Choroid plexus epithelial cell (primary cell): ENCODE data around the gene RSL24D1.

Experiments
- DNase-seq: peaks from one replicate; pipeline ENCODE4 v3.0.0-alpha.2; 2010; ENCODE audit warnings: low read depth
- H3K4me3 ChIP-seq: 2 replicates; pipeline ENCODE4 v1.5.1; 2011; ENCODE audit warnings: low read depth, mild to moderate bottlenecking, control low read depth, low read length, moderate library complexity
- CTCF ChIP-seq: conservative IDR thresholded peaks from 2 replicates; pipeline ENCODE4 v1.5.1; 2011; ENCODE audit warnings: low read depth, mild to moderate bottlenecking, control low read depth, inconsistent platforms, low read length, moderate library complexity

Gene RSL24D1

DNA sequence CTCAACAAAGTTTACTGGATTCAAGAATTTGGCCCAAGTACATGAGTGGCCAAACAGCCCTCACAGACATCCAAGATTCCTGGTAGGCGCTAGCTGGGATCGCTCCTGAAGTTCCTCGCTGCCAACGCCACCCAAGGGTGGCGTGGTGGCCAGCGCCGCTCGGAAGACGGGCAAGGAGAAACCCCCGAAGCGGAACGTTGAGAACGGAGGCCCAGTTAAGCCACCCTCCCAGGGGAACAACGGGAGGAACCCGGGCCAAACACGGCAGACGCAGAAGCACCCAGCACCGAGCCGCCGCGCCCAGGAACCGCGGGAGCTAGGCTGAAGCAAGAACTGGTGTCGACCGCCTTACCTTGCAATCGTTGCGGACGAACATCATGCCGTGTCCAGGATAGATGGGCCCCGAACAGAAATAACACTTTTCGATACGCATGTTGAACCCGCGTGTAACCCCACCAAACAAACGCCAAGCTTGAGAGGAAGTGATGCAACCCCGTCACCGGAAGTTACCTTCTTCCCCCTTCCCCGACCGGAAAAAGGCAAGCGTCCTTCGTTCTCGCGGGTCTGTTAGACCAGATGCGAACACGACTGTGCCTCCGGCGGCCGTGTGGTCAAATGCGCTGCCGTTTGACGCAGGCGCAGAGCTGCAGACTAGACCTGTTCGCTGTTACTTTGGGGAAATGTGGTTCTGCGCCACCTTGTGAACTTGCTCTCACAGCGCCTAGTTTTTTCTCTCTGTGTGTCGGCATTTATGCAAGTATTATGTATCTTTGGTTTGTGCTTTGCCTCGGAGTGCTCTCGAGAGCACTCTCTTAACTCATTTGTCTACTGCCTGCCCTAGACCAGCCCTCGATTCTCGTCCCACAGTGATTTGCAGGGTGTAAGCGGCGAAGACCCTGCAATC lies at the start of gene RSL24D1:
Gene RSL24D1 (minus strand): TSS at position 484 of the 904 bp plus-strand sequence. CDS start 51 bp downstream, at position 433.
- peak; percentile 99 for DNase-seq
- peak within 1 kb of the TSS; percentile 96 for H3K4me3 ChIP-seq
- peak; percentile 58 for TF ChIP-seq CTCF

GRCh38 chr15:55245059-55245458 lies 48.3 kb upstream of the RSL24D1 start:
- TF ChIP-seq CTCF: no peak
- no peak overlapping the region for H3K4me3 ChIP-seq
- DNase-seq: no peak

GRCh38 chr15:55241891-55242290 lies 45.1 kb upstream of the RSL24D1 start:
- no peak for TF ChIP-seq CTCF
- DNase-seq: peak; percentile 50
- H3K4me3 ChIP-seq: no peak overlapping the region

DNA sequence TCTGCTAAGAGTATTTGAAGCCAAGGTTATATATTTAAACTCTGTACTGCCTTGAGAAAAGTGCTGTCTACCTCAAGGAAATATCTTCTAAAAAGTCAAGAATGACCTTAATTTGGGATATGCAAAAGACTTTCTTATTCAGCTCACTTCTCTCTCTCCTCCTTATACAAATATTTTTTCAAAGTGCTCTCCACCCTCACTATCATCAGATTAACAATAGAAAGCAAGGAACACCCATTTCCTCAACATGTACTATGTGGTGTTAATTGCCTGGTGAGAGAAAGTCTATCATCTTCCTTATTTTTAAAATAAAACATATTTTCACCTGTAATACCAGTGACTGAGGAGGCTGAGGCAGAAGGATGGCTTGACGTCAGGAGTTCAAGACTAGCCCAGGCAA lies 44.4 kb upstream of the RSL24D1 start:
- no peak for DNase-seq
- TF ChIP-seq CTCF: no peak

GRCh38 chr15:55240125-55240760 lies 43.5 kb upstream of the RSL24D1 start:
- TF ChIP-seq CTCF: no peak
- DNase-seq: no peak
- H3K4me3 ChIP-seq: no peak overlapping the region

More for the DNA sequence above, 44.4 kb upstream of the RSL24D1 start:
- no peak overlapping the region for H3K4me3 ChIP-seq

DNA sequence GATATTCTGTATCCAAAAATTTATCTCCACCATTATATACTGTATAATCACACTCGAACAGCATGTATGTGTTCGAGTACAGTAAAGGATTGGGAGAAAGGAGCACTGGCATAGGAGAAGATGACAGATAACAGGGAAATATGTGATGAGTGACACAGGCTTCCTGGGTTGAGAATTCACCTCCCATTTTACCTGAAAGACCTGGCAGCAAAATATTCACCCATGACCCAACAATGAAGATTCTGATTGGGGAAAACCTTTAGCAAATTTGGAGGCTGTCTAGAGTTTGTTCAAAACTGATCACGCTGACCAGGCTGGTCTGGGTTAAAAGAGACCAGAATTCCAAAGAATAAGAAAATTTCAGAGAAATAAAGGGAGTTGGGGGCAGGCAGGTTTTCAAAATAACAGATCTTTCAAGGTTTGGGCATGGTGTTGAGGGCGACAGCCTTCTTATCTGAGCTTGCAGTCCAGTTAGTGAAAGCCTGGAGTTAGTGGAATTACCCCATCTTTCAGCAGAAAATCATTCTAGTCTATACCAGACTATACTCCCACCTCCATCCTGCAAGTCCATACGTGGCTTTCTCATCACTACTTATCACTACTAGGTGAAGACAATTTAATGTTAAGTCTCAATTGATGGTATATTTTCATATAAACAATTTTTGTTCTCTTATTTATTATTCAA lies 42.8 kb upstream of the RSL24D1 start:
- DNase-seq: no peak
- TF ChIP-seq CTCF: no peak
- H3K4me3 ChIP-seq: no peak overlapping the region
